ENCODE results near the gene AZGP1. TPM values are rescaled to one million over a fixed set of nuclear protein-coding genes. Genes with fewer than 3 reads are reported as not detected.

AZGP1 gene
- polyA plus RNA-seq, 1 of the 3 experiments (the other 2 are of a cell fraction): not detected

DNA sequence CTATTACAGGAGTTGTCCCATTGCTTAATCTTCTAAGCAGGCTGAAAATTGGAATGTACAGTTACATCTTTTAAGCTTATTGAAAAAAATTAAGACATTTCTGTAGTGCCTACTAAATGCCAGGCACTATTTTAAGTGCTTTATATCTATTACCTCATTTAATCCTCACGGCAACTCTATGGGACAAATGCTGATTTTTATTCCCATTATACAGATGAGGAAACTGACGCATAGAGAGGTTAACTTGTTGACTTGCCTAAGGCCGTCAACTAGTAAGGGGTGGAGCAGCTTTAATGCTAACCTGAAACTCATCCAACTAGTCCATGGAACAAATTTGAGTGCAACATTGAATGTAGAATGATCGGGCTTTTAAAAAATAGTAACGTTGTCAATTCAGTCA is 42.0 kb upstream of the AZGP1 start:
- WGBS (ENCODE audit: low lambda C conversion rate): 95% methylated on average over 5 of the region's 5 CpGs
- no peaks in the 10 kb centered on the region for H3K9me2 ChIP-seq
- peaks cover 0 to 12% of the 10 kb centered on the region in 2 experiments; a peak in 3 of 4 replicates for H3K4me1 ChIP-seq (ENCODE audit: control insufficient read depth in 1 of 2, insufficient read depth in 2 of 2, low read depth in 1 of 2, low read length in 1 of 2)
- POLR2A ChIA-PET: interaction anchor here (3.5 kb wide), 1 partner anchor 20 kb away, joined by 21 read pairs; no protein-coding TSS in a partner anchor
- no peaks in the 10 kb centered on the region for H3K9me3 ChIP-seq
- no peaks in the 10 kb centered on the region for H3K27me3 ChIP-seq (ENCODE audit: insufficient read depth)
- no peak overlapping the region for H3K4me3 ChIP-seq (ENCODE audit: low read depth in 2 of 2, low read length in 1 of 2)
- peaks cover 12 to 28% of the 10 kb centered on the region in 2 experiments for H3K36me3 ChIP-seq (replicated peaks in 1 of 2; ENCODE audit: control insufficient read depth in 1 of 2, insufficient read depth in 2 of 2, low read length in 1 of 2)
- H2AFZ ChIP-seq (ENCODE audit: low read depth): no peak overlapping the region
- H4K20me1 ChIP-seq (ENCODE audit: insufficient read depth): peaks cover 62% of the 10 kb centered on the region
- no peak overlapping the region; the same call in 1 of the 2 replicates for H3K9ac ChIP-seq
- peaks cover 73% of the 10 kb centered on the region for H3K79me2 ChIP-seq (ENCODE audit: insufficient read depth)
- TF ChIP-seq NRF1 (IDR thresholded peaks at IDR 0.05; ENCODE audit: low read depth, low read length): no peak
- no peak for TF ChIP-seq FOXM1 (IDR thresholded peaks at IDR 0.05; ENCODE audit: low read depth)
- no peak for TF ChIP-seq EP300 (IDR thresholded peaks at IDR 0.05; ENCODE audit: borderline replicate concordance in 1 of 2, low read depth in 1 of 2, low read length in 1 of 2)
- TF ChIP-seq, protein P1, sequence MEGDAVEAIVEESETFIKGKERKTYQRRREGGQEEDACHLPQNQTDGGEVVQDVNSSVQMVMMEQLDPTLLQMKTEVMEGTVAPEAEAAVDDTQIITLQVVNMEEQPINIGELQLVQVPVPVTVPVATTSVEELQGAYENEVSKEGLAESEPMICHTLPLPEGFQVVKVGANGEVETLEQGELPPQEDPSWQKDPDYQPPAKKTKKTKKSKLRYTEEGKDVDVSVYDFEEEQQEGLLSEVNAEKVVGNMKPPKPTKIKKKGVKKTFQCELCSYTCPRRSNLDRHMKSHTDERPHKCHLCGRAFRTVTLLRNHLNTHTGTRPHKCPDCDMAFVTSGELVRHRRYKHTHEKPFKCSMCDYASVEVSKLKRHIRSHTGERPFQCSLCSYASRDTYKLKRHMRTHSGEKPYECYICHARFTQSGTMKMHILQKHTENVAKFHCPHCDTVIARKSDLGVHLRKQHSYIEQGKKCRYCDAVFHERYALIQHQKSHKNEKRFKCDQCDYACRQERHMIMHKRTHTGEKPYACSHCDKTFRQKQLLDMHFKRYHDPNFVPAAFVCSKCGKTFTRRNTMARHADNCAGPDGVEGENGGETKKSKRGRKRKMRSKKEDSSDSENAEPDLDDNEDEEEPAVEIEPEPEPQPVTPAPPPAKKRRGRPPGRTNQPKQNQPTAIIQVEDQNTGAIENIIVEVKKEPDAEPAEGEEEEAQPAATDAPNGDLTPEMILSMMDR (IDR thresholded peaks at IDR 0.05): no peak
- no peak for TF ChIP-seq YY1 (IDR thresholded peaks at IDR 0.05; ENCODE audit: low read depth)
- TF ChIP-seq SIN3A (IDR thresholded peaks at IDR 0.05; ENCODE audit: borderline replicate concordance, low read depth, low read length): no peak
- no peak for TF ChIP-seq MXI1 (IDR thresholded peaks at IDR 0.05; ENCODE audit: low read depth, low read length)
- TF ChIP-seq FOSL2 (IDR thresholded peaks at IDR 0.05; ENCODE audit: borderline replicate concordance, low read depth): no peak
- TF ChIP-seq NFIC (IDR thresholded peaks at IDR 0.05; ENCODE audit: borderline replicate concordance): no peak
- TF ChIP-seq, protein P2, sequence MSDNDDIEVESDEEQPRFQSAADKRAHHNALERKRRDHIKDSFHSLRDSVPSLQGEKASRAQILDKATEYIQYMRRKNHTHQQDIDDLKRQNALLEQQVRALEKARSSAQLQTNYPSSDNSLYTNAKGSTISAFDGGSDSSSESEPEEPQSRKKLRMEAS (IDR thresholded peaks at IDR 0.05; ENCODE audit: low read depth): no peak
- no peak for TF ChIP-seq ELF1 (IDR thresholded peaks at IDR 0.05)
- TF ChIP-seq CHD2 (IDR thresholded peaks at IDR 0.05; ENCODE audit: low read length, partially characterized antibody): no peak
- TF ChIP-seq TCF12 (IDR thresholded peaks at IDR 0.05): no peak
- no peak for TF ChIP-seq MEF2A (IDR thresholded peaks at IDR 0.05; ENCODE audit: borderline replicate concordance, low read depth)
- TF ChIP-seq, protein P3, sequence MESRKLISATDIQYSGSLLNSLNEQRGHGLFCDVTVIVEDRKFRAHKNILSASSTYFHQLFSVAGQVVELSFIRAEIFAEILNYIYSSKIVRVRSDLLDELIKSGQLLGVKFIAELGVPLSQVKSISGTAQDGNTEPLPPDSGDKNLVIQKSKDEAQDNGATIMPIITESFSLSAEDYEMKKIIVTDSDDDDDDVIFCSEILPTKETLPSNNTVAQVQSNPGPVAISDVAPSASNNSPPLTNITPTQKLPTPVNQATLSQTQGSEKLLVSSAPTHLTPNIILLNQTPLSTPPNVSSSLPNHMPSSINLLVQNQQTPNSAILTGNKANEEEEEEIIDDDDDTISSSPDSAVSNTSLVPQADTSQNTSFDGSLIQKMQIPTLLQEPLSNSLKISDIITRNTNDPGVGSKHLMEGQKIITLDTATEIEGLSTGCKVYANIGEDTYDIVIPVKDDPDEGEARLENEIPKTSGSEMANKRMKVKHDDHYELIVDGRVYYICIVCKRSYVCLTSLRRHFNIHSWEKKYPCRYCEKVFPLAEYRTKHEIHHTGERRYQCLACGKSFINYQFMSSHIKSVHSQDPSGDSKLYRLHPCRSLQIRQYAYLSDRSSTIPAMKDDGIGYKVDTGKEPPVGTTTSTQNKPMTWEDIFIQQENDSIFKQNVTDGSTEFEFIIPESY (IDR thresholded peaks at IDR 0.05; ENCODE audit: borderline replicate concordance, low read depth): no peak
- no peak for TF ChIP-seq TEAD4 (IDR thresholded peaks at IDR 0.05; ENCODE audit: borderline replicate concordance, insufficient read depth)
- no peak for TF ChIP-seq JUND (IDR thresholded peaks at IDR 0.05)
- H3K4me2 ChIP-seq: peak overlapping the region; percentile 76; the same call in 1 of the 2 replicates
- no peaks in the 10 kb centered on the region for H3F3A ChIP-seq (replicated peaks; ENCODE audit: insufficient read depth)
- DNase-seq: no peak
- no peak overlapping the region for H3K27ac ChIP-seq (ENCODE audit: low read depth in 2 of 2, low read length in 1 of 2)
- CTCF ChIA-PET: interaction anchor here (1.1 to 7.3 kb wide), 6 partner anchors 11 to 115 kb away, joined by 3 to 59 read pairs (median 4); partner anchors contain the start of gene ZSCAN21

All from SK-N-SH (cell line).